Measurements from ENCODE around the gene CAMKK2.
"Not testable (repeated sequence)": the region's sequence is repeated elsewhere in the genome, so short reads cannot be mapped to it uniquely, and the experiment has no call there.

CAMKK2 gene

DNA sequence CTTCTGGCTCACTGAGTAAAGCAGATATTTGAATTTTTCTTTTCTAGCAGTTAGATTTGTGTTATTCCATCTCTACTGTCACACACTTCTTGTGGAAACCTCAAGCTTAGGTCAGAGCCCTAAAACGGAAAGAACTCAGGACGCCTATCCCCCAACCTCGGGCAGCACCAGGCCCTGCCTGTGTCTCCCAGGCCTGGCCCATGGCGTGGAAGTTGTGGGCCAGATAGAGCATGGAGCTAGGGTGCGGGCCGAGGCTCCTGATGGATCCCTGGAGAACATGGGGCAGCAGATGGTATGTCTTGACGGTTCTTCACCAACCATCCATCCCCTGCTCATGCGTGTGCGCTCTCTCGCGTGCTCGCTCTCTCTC lies 66.0 kb downstream of the CAMKK2 start:
- no peaks in the 10 kb centered on the region for H3K79me2 ChIP-seq (ENCODE audit: insufficient read depth, low read length)
- no peak overlapping the region for H3K9ac ChIP-seq (ENCODE audit: low read depth, low read length, poor library complexity, severe bottlenecking)
- no peaks in the 10 kb centered on the region for H4K20me1 ChIP-seq (ENCODE audit: insufficient read depth, low read length, poor library complexity, severe bottlenecking)

DNA sequence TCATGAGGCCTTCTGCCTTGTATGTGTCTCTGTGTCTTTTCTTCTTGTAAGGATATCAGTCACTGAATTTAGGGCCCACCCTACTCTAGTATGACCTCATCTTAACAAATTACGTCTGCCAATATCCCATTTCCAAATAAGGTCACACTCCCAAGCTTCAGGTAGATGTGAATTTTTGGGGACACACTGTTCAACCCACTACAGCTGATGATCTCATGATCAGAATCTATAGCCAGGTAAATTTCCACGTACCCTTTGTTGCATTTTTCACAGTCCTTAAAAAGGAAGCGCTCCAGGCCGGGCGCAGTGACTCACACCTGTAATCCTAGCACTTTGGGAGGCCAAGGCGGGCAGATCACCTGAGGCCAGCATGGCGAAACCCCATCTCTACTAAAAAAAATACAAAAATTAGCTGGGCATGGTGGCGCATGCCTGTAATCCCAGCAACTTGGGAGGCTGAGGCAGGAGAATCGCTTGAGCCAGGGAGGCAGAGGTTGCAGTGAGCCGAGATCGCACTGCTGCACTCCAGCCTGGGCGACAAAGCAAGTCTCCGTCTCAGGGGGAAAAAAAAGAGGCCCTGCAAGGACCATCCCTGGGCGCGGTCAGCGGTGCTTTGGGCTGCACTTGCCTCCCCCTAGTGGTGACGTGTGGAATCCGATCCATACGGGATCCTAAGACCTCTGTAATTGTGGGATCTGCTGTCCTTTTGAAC lies 66.5 kb downstream of the CAMKK2 start:
- not testable (repeated sequence) for H3K9ac ChIP-seq (ENCODE audit: low read depth, low read length, poor library complexity, severe bottlenecking)

More for the DNA sequence above, 66.0 kb downstream of the CAMKK2 start:
- Histone ChIP-seq H3K9me3 (ENCODE audit: insufficient read depth, low read depth, low read length) (no peaks in the 10 kb centered on the region), H3K4me2 (ENCODE audit: low read depth, low read length, poor library complexity, severe bottlenecking) (no peak overlapping the region), H3K27me3 (ENCODE audit: insufficient read depth, low read length, poor library complexity, severe bottlenecking) (no peaks in the 10 kb centered on the region), H3F3A (ENCODE audit: low read depth) (no peaks in the 10 kb centered on the region), H2AFZ (ENCODE audit: low read length) (no peak overlapping the region), H3K4me3 (ENCODE audit: low read length, poor library complexity, severe bottlenecking) (no peak overlapping the region), H3K9me2 (replicated peaks; ENCODE audit: low read depth, low read length) (no peaks in the 10 kb centered on the region), H3K4me1 (ENCODE audit: insufficient read depth, low read length, poor library complexity, severe bottlenecking) (no peaks in the 10 kb centered on the region), H3K36me3 (ENCODE audit: insufficient read depth, low read length) (no peaks in the 10 kb centered on the region)
- TF ChIP-seq, protein P1, sequence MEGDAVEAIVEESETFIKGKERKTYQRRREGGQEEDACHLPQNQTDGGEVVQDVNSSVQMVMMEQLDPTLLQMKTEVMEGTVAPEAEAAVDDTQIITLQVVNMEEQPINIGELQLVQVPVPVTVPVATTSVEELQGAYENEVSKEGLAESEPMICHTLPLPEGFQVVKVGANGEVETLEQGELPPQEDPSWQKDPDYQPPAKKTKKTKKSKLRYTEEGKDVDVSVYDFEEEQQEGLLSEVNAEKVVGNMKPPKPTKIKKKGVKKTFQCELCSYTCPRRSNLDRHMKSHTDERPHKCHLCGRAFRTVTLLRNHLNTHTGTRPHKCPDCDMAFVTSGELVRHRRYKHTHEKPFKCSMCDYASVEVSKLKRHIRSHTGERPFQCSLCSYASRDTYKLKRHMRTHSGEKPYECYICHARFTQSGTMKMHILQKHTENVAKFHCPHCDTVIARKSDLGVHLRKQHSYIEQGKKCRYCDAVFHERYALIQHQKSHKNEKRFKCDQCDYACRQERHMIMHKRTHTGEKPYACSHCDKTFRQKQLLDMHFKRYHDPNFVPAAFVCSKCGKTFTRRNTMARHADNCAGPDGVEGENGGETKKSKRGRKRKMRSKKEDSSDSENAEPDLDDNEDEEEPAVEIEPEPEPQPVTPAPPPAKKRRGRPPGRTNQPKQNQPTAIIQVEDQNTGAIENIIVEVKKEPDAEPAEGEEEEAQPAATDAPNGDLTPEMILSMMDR (conservative IDR thresholded peaks at IDR 0.05; ENCODE audit: low read length): no peak
- TF ChIP-seq EZH2phosphoT487 (IDR thresholded peaks at IDR 0.05; ENCODE audit: borderline replicate concordance): no peak

DNA sequence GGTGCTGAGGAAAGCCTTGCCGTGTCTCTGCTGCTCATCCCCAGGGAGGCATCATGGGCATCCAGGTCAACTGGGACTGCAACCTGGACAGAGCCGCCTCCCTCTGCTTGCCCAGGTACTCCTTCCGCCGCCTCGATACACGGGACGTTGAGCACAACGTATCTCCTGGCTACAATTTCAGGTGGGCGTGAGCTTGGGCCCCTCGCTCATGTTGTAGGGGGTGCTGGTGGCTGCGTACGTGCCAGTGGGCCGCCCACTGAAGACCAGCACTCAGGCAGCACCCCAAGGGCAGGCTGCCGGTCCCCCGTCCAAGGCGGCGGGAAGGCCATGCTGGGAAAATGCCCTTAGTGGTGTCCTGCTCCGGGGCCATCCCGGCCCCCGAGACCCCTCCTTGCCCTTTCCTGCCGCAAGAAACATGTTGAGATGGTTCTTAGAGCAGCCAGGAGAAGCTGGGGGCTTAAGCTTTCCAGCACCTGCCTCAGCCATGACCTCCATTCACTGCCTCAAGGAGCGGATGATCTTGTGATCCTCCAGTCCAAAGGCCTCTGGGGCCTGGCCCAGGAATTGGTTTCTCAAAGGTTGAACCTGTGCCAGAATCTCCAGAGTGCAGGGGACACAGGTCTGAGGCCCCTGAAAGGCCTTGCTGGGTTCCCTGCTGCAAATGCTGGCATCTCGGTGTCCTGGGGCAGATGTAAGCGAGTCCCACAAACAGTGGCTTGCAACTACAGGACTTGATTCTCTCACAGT lies 67.4 kb downstream of the CAMKK2 start:
- Histone ChIP-seq H3K4me1 (ENCODE audit: insufficient read depth, low read length, poor library complexity, severe bottlenecking) (peaks cover 2% of the 10 kb centered on the region), H2AFZ (ENCODE audit: low read length) (no peak overlapping the region), H3K4me2 (ENCODE audit: low read depth, low read length, poor library complexity, severe bottlenecking) (no peak overlapping the region), H3K9ac (ENCODE audit: low read depth, low read length, poor library complexity, severe bottlenecking) (no peak overlapping the region), H3K9me3 (ENCODE audit: insufficient read depth, low read depth, low read length) (no peaks in the 10 kb centered on the region), H3K27me3 (ENCODE audit: insufficient read depth, low read length, poor library complexity, severe bottlenecking) (no peaks in the 10 kb centered on the region), H3K79me2 (ENCODE audit: insufficient read depth, low read length) (no peaks in the 10 kb centered on the region), H3F3A (ENCODE audit: low read depth) (no peaks in the 10 kb centered on the region), H3K36me3 (ENCODE audit: insufficient read depth, low read length) (no peaks in the 10 kb centered on the region), H3K9me2 (replicated peaks; ENCODE audit: low read depth, low read length) (no peaks in the 10 kb centered on the region), H4K20me1 (ENCODE audit: insufficient read depth, low read length, poor library complexity, severe bottlenecking) (no peaks in the 10 kb centered on the region), H3K4me3 (ENCODE audit: low read length, poor library complexity, severe bottlenecking) (no peak overlapping the region)
- TF ChIP-seq EZH2phosphoT487 (IDR thresholded peaks at IDR 0.05; ENCODE audit: borderline replicate concordance): no peak
- TF ChIP-seq, protein P1 (conservative IDR thresholded peaks at IDR 0.05; ENCODE audit: low read length): no peak

More for the DNA sequence above, 66.5 kb downstream of the CAMKK2 start:
- not testable (repeated sequence) for H3K27me3 ChIP-seq (ENCODE audit: insufficient read depth, low read length, poor library complexity, severe bottlenecking); H2AFZ ChIP-seq (ENCODE audit: low read length); H3F3A ChIP-seq (ENCODE audit: low read depth); H3K4me2 ChIP-seq (ENCODE audit: low read depth, low read length, poor library complexity, severe bottlenecking); H3K9me3 ChIP-seq (ENCODE audit: insufficient read depth, low read depth, low read length); H3K79me2 ChIP-seq (ENCODE audit: insufficient read depth, low read length); H3K9me2 ChIP-seq (replicated peaks; ENCODE audit: low read depth, low read length); H3K4me3 ChIP-seq (ENCODE audit: low read length, poor library complexity, severe bottlenecking); H3K36me3 ChIP-seq (ENCODE audit: insufficient read depth, low read length); H3K4me1 ChIP-seq (ENCODE audit: insufficient read depth, low read length, poor library complexity, severe bottlenecking); H4K20me1 ChIP-seq (ENCODE audit: insufficient read depth, low read length, poor library complexity, severe bottlenecking)
- TF ChIP-seq, protein P1 (conservative IDR thresholded peaks at IDR 0.05; ENCODE audit: low read length): peak; percentile 82
